IMR-90 (cell line): ENCODE data around the gene MAP3K7CL. TPM values are rescaled to one million over a fixed set of nuclear protein-coding genes. Genes with fewer than 3 reads are reported as not detected.

Experiments used
- ATAC-seq: fragments of 200-7000 bp; cut with Tn5 transposase; 2 replicates; pipeline ENCODE4 v1.9.1; 2020; ENCODE audit warnings: low read depth, mild to moderate bottlenecking, moderate library complexity
- BruUV-seq: library from RNA; stranded (reverse); fragments of 400-500 nt; replicated peaks from 2 replicates; lab custom pipeline; 2021; lab: Mats Ljungman, UMichigan
- CTCF ChIA-PET: fragments of 300-600 bp; formaldehyde crosslinking; extraction: SDS; loops from one replicate; lab custom pipeline; 2021; ENCODE audit warnings: antibody characterized with exemption; lab: Yijun Ruan, JAX
- POLR2A ChIA-PET: fragments of 300-600 bp; sonication (Branson Sonifier 250); formaldehyde crosslinking; loops from one replicate; lab custom pipeline; 2022; ENCODE audit warnings: antibody characterized with exemption; ENCODE audit not compliant: unreplicated experiment; lab: Charles Lee
- DNase-seq: peaks from one replicate; pipeline ENCODE4 v3.0.0; 2013
- H2AFZ ChIP-seq: replicated peaks from 2 replicates; pipeline ENCODE3; 2013; ENCODE audit warnings: low read length, mild to moderate bottlenecking; ENCODE audit not compliant: poor library complexity
- H2AK5ac ChIP-seq: 2 replicates; pipeline ENCODE4 v1.6.1; 2013; ENCODE audit warnings: low read depth, low read length, inconsistent platforms
- H2AK9ac ChIP-seq: replicated peaks from 2 replicates; pipeline ENCODE3; 2013; ENCODE audit warnings: mild to moderate bottlenecking, low read depth, low read length, moderate library complexity; ENCODE audit not compliant: poor library complexity
- H2BK120ac ChIP-seq: 2 replicates; pipeline ENCODE4 v1.6.1; 2013; ENCODE audit warnings: low read depth, low read length, inconsistent platforms
- H2BK15ac ChIP-seq: 3 replicates; pipeline ENCODE4 v1.6.1; 2013; ENCODE audit warnings: low read depth, low read length, inconsistent platforms
- H2BK20ac ChIP-seq: 2 replicates; pipeline ENCODE4 v1.6.1; 2013; ENCODE audit warnings: low read depth, mild to moderate bottlenecking, inconsistent platforms, low read length, moderate library complexity
- H2BK5ac ChIP-seq: 2 replicates; pipeline ENCODE4 v1.6.1; 2013; ENCODE audit warnings: mild to moderate bottlenecking, low read depth, low read length, inconsistent platforms; ENCODE audit not compliant: poor library complexity, severe bottlenecking
- H3K14ac ChIP-seq: replicated peaks from 2 replicates; pipeline ENCODE4 v1.6.1; 2013; ENCODE audit warnings: low read depth, low read length, inconsistent platforms
- H3K18ac ChIP-seq: 2 replicates; pipeline ENCODE4 v1.6.1; 2013; ENCODE audit warnings: low read depth, low read length, control low read depth
- H3K23ac ChIP-seq: 2 replicates; pipeline ENCODE4 v1.6.1; 2013; ENCODE audit warnings: low read depth, low read length, inconsistent platforms
- H3K27ac ChIP-seq: 2 replicates; pipeline ENCODE4 v1.5.1; 2013; ENCODE audit warnings: mild to moderate bottlenecking, control low read depth, low read length; ENCODE audit not compliant: insufficient read depth
- H3K27me3 ChIP-seq: 2 replicates; pipeline ENCODE4 v1.6.1; 2013; ENCODE audit warnings: low read length; ENCODE audit not compliant: control insufficient read depth, insufficient read depth
- H3K36me3 ChIP-seq: 2 replicates; pipeline ENCODE4 v1.6.1; 2013; ENCODE audit warnings: low read length, mixed read lengths; ENCODE audit not compliant: control insufficient read depth, insufficient read depth
- H3K4ac ChIP-seq: 2 replicates; pipeline ENCODE4 v1.6.1; 2013; ENCODE audit warnings: low read depth, low read length, inconsistent platforms
- H3K4me1 ChIP-seq: 2 replicates; pipeline ENCODE4 v1.6.1; 2013; ENCODE audit warnings: low read length, mixed read lengths; ENCODE audit not compliant: control insufficient read depth, insufficient read depth
- H3K4me2 ChIP-seq: 2 replicates; pipeline ENCODE4 v1.6.1; 2013; ENCODE audit warnings: low read depth, mild to moderate bottlenecking, control low read depth, low read length, moderate library complexity
- H3K4me3 ChIP-seq: 2 replicates; pipeline ENCODE4 v1.5.1; 2013; ENCODE audit warnings: low read depth, mild to moderate bottlenecking, control low read depth, low read length, moderate library complexity; ENCODE audit not compliant: insufficient read depth
- H3K56ac ChIP-seq: 2 replicates; pipeline ENCODE4 v1.6.1; 2013; ENCODE audit warnings: low read length, inconsistent platforms; ENCODE audit not compliant: insufficient read depth; ENCODE audit errors: extremely low read depth
- H3K79me1 ChIP-seq, 2 experiments: 2 replicates each; pipeline ENCODE4 v1.6.1; 2013; ENCODE audit warnings: low read length in 2 of 2, inconsistent platforms in 1 of 2, low read depth in 1 of 2
- H3K9ac ChIP-seq: 2 replicates; pipeline ENCODE4 v1.6.1; 2013; ENCODE audit warnings: low read depth, low read length, control low read depth
- H3K9me1 ChIP-seq: 2 replicates; pipeline ENCODE4 v1.6.1; 2013; ENCODE audit warnings: low read length, inconsistent platforms; ENCODE audit not compliant: insufficient read depth
- H3K9me3 ChIP-seq: 2 replicates; pipeline ENCODE4 v1.6.1; 2013; ENCODE audit warnings: low read length; ENCODE audit not compliant: control insufficient read depth, insufficient read depth
- H4K20me1 ChIP-seq: 2 replicates; pipeline ENCODE4 v1.6.1; 2013; ENCODE audit warnings: low read length, inconsistent platforms; ENCODE audit not compliant: insufficient read depth
- H4K5ac ChIP-seq: 2 replicates; pipeline ENCODE4 v1.6.1; 2013; ENCODE audit warnings: mild to moderate bottlenecking, low read depth, low read length, control low read depth
- H4K8ac ChIP-seq, 2 experiments: 2 replicates each; pipeline ENCODE4 v1.6.1; 2013; ENCODE audit warnings: low read depth in 2 of 2, low read length in 2 of 2, control low read depth in 1 of 2, inconsistent platforms in 1 of 2
- H4K91ac ChIP-seq: 2 replicates; pipeline ENCODE4 v1.6.1; 2013; ENCODE audit warnings: low read depth, low read length, inconsistent platforms; ENCODE audit not compliant: insufficient read depth
- CEBPB ChIP-seq: IDR thresholded peaks from 2 replicates; pipeline ENCODE4 v1.6.1; 2012; ENCODE audit warnings: low read depth, low read length, improper control_type of control experiment
- SMC3 ChIP-seq: fragments of 150-350 bp; IDR thresholded peaks from 2 replicates; pipeline ENCODE4 v1.6.1; 2016; ENCODE audit warnings: low read depth, mild to moderate bottlenecking, antibody characterized with exemption, low read length, moderate library complexity
- WGBS, 2 experiments: methylation state at CpG; one replicate each; pipeline versions ENCODE4 v1.1.5 to v1.1.7; 2013; ENCODE audit warnings: missing lambda C conversion rate in 2 of 2; ENCODE audit not compliant: insufficient read length in 1 of 2; ENCODE audit errors: extremely low coverage in 2 of 2; 5-methylcytosine and 5-hydroxymethylcytosine counted together
- dilution Hi-C: fragments of 300-500 bp; cut with HindIII; formaldehyde crosslinking; loops from one replicate; pipeline ENCODE4 v1.14.3; 2018; ENCODE audit warnings: low sequenced_read_pairs; ENCODE audit not compliant: unreplicated experiment
- in situ Hi-C: fragments of 300-500 bp; cut with MboI; formaldehyde crosslinking; loops from 3 replicates; pipeline ENCODE4 v1.14.3; 2019; ENCODE audit warnings: low sequenced_read_pairs, inconsistent platforms, mixed read lengths
- intact Hi-C: fragments of 100-400 bp; cut with micrococcal nuclease; formaldehyde crosslinking; loops from 2 replicates; pipeline ENCODE4 v1.10.0; 2022
- polyA plus RNA-seq, 3 experiments: library from polyadenylated mRNA; depleted of rRNA; stranded (reverse); fragments of >200 nt; gene quantifications; 2 replicates each; pipeline ENCODE4 v1.2.3, GENCODE V29; 2012; ENCODE audit warnings: low replicate concordance in 1 of 3
- total RNA-seq: library from RNA; depleted of rRNA; stranded (reverse); fragments of >200 nt; gene quantifications from 2 replicates; pipeline ENCODE4 v1.2.3, GENCODE V29; 2012

Gene MAP3K7CL
- total and polyA plus RNA-seq, 2 of the 4 experiments (the other 2 are of a cell fraction): 21.0 to 22.3 TPM

- Histone ChIP-seq H3K79me1 (no peaks in the 10 kb centered on the region; a peak in 1 of 4 replicates), H3K27me3 (no peaks in the 10 kb centered on the region), H3K9me3 (no peaks in the 10 kb centered on the region), H3K4me2 (no peak overlapping the region), H4K5ac (peak overlapping the region; percentile 98), H3K4me3 (no peak overlapping the region), H3K14ac (peak overlapping the region; percentile 94), H2BK15ac (peak overlapping the region; percentile 67; the same call in 2 of the 3 replicates), H3K9me1 (peaks cover 3% of the 10 kb centered on the region; the same call in 1 of the 2 replicates), H3K4ac (peak overlapping the region; percentile 97), H2BK5ac (peak overlapping the region; percentile 98), H3K9ac (0 out of 2 replicates have a peak overlapping the region, but pooled peaks have one; percentile 10), H2BK20ac (peak overlapping the region; percentile 98), H2AK5ac (peak overlapping the region; percentile 90), H4K8ac (peak overlapping the region; percentile 57 to 95; a peak in 3 of 4 replicates), H2AFZ (no peak overlapping the region), H4K91ac (peak overlapping the region; percentile 98), H3K36me3 (no peaks in the 10 kb centered on the region), H2AK9ac (peak overlapping the region; percentile 38), H3K56ac (peak overlapping the region; percentile 90), H3K23ac (peak overlapping the region; percentile 93; the same call in 1 of the 2 replicates), H3K18ac (peak overlapping the region; percentile 56), H3K27ac (peak overlapping the region; percentile 94), H2BK120ac (peak overlapping the region; percentile 98), H3K4me1 (peaks cover 5% of the 10 kb centered on the region; the same call in 1 of the 2 replicates), H4K20me1 (no peaks in the 10 kb centered on the region)
- TF ChIP-seq CEBPB (peak; percentile 55), SMC3 (no peak)
- DNase-seq: no peak
- intact Hi-C loops (loop anchor here (1.0 to 10.0 kb wide), 7 partner anchors 33 to 685 kb away; partner anchors contain the start of gene MAP3K7CL), dilution Hi-C loops (no loop called here), in situ Hi-C loops (loop anchor here (5.0 kb wide), 1 partner anchor 209 kb away; no protein-coding TSS in a partner anchor)
- no CpG with 5 or more reads among the region's 9 CpGs for WGBS, 2 experiments
- ChIA-PET CTCF (interaction anchor here (0.6 to 2.3 kb wide), 22 partner anchors 10 to 839 kb away, joined by 3 to 10 read pairs (median 4); partner anchors contain the start of gene BACH1), POLR2A (interaction anchor here (2.7 kb wide), 1 partner anchor 136 kb away, joined by 14 read pairs; the partner anchor contains the start of gene BACH1)
- peak; percentile 16; the same call in 1 of the 2 replicates for ATAC-seq
- BruUV-seq: TSS peak; percentile 79
These were observed 33.1 kb downstream of the MAP3K7CL start for GRCh38 chr21:29163341-29164115.
